ENCODE measurements around the gene HGF.

GRCh38 chr7:81715984-81716588 lies 53.8 kb downstream of the HGF start:
- no peak for TF ChIP-seq TCF12 (IDR thresholded peaks at IDR 0.05)
- no peak for TF ChIP-seq RFX5 (IDR thresholded peaks at IDR 0.05; ENCODE audit: low read length)
- no peak for TF ChIP-seq TAF1 (IDR thresholded peaks at IDR 0.05; ENCODE audit: borderline replicate concordance, low read depth, low read length)
- peak; percentile 67 for TF ChIP-seq CTCF (IDR thresholded peaks at IDR 0.05)
- 0 out of 4 replicates have a peak, but pooled peaks of 1 of the 2 experiments have one; percentile 44 for TF ChIP-seq EP300 (IDR thresholded peaks at IDR 0.05; ENCODE audit: borderline replicate concordance in 1 of 2, low read depth in 1 of 2, low read length in 1 of 2)
- TF ChIP-seq REST (IDR thresholded peaks at IDR 0.05; ENCODE audit: low read depth, low read length): no peak
- TF ChIP-seq YY1 (IDR thresholded peaks at IDR 0.05; ENCODE audit: low read depth): no peak
- peak; percentile 41; the same call in 1 of the 2 replicates for TF ChIP-seq GATA2 (CRISPR knock-in tag; IDR thresholded peaks at IDR 0.05)
- no peak for TF ChIP-seq GABPA (IDR thresholded peaks at IDR 0.05; ENCODE audit: low read depth)
- 0 out of 2 replicates have a peak, but pooled peaks have one; percentile 12 for TF ChIP-seq MXI1 (IDR thresholded peaks at IDR 0.05; ENCODE audit: low read depth, low read length)
- TF ChIP-seq TEAD4 (IDR thresholded peaks at IDR 0.05; ENCODE audit: borderline replicate concordance, insufficient read depth): no peak
- TF ChIP-seq, protein P1, sequence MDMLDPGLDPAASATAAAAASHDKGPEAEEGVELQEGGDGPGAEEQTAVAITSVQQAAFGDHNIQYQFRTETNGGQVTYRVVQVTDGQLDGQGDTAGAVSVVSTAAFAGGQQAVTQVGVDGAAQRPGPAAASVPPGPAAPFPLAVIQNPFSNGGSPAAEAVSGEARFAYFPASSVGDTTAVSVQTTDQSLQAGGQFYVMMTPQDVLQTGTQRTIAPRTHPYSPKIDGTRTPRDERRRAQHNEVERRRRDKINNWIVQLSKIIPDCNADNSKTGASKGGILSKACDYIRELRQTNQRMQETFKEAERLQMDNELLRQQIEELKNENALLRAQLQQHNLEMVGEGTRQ (IDR thresholded peaks at IDR 0.05; ENCODE audit: borderline replicate concordance, low read depth, low read length): no peak

All from SK-N-SH (cell line).